GM21367 (cell line): ENCODE data around the gene RGPD6.
A peak's percentile ranks its signal among the peaks of the same experiment; 100 is the strongest.
"Not testable (repeated sequence)": the region's sequence is repeated elsewhere in the genome, so short reads cannot be mapped to it uniquely, and the experiment has no call there.

Source experiments
- ATAC-seq: cut with Tn5 transposase; IDR thresholded peaks from one replicate; pipeline ENCODE4 v1.9.1; 2021; ENCODE audit not compliant: unreplicated experiment

Gene RGPD6

DNA sequence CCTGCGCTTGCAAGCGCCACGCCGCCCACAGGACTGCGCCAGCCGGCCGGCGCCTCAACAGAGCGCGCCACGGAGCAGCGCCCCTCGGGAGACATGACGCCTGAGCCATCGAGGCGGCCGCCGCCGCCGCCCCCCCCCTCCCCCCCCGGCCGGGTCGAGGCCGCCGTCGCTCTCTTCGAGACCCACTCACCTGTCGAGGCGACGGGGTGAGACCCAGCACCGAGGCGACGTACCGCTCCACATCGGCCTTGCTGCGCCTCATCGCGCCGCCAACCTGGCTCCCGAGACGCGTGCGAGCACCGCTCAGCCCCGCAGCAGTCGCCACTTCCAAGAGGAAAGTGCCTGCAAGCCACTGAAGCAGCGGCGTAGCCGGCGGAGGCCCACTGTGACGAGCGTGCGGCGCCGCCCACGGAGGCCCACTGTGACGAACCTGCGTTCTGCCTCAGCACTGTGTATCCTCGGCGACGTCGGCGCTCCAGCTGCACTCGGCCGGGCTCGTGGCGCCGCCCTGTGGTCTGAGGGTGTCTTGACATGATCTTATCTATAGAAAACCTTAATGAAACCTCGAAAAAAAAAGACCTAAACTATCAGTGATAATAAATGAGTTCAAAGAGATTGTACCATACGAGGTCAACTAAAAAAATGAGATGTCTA lies at the start of gene RGPD6:
Gene RGPD6 (minus strand): TSS at position 460 of the 654 bp plus-strand sequence. CDS start 198 bp downstream, at position 262.
- peak; percentile 98 for ATAC-seq

GRCh38 chr2:110619326-110619939 lies 42.4 kb upstream of the RGPD6 start:
- ATAC-seq: not testable (repeated sequence)

GRCh38 chr2:110613927-110614326 lies 36.9 kb upstream of the RGPD6 start:
- not testable (repeated sequence) for ATAC-seq

DNA sequence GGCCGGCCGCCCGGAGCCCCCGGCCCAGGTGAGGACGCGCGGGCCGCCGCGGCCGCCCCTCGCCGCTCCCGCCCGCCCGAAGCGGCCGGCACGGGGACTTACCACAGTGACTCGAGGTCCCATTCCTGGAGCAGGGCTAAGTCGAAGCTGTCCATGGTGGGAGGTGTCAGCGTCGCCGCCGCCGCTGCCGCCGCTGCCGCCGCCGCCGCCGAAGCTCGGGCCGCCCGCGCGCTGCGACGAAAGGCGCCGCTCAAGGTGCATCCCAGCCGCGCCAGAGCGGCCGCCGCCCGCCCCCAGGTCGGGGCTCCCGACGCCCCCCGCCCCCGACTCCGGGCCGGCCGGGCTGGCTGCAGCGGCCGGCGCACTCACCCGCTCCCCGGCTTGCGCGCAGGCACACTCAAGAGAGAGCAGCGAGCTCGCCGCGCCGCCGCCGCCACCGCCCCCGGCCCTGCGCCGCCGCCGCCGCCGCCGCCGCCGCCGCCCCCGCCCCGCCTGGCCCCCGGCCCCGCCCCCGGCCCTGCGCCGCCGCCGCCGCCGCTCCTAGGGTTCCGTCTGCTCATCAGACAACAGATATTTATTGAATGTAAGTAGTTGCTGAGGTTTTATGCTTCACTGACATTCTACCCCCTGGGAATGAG lies 33.7 kb upstream of the RGPD6 start:
- not testable (repeated sequence) for ATAC-seq

DNA sequence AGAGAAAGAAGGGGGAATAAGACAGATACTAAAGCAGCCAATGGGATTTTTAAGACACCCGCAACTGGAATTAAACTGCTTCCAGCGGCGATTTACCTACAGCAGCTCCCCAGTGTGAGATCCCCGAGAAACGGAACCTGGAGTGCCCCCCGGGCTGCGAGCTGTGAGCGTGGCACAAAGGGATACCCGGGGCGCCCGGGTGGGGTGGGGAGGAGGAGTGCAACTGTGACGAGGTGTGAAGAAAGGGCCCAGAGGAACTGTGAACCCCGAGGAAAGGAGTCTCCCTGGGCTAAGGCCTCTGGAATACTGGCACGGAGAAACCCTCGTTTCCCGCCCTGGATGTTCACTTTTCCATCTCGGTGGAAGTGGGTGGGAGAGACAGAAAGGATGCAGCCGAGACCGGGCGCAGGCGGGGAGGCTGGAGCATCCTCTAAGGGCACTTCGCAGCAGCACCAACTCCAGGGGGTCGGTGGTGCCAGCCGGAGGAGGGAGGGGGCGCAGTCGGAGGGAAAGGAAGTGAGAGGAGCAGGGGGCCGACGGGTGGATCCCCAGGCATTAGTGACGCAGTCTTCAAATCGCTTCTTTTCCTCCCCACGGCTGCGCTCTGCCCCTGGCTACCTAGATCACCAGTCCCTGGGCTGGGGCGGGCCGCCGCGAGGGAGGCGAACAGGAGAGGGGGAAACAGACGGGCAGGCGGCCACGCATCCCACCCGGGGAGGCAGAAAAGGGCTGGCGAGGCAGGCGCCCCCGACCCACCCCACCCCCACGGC lies 33.0 kb upstream of the RGPD6 start:
- not testable (repeated sequence) for ATAC-seq

- not testable (repeated sequence) for ATAC-seq
Observed at GRCh38 chr2:110608788-110609502, 31.9 kb upstream of the RGPD6 start.

DNA sequence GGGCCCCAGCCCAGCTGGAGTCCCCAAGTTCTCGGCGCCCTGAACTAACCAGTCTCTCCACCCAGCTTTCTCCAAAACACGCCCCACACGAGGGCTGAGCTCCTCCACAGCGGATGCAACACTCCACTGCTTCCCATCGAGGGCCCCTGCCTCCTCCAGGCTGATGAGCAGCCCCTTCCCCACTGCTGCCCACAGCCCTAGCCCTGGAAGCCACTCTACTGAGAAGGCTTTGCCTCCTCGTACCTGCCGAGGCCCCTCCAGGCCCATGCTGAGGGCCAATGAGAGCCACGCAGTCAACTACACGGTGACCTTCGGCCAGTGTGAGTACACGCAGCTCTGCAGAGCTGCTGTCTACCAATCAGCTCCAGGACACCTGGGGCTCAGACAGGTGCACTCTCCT lies 28.0 kb upstream of the RGPD6 start:
- ATAC-seq: not testable (repeated sequence)

DNA sequence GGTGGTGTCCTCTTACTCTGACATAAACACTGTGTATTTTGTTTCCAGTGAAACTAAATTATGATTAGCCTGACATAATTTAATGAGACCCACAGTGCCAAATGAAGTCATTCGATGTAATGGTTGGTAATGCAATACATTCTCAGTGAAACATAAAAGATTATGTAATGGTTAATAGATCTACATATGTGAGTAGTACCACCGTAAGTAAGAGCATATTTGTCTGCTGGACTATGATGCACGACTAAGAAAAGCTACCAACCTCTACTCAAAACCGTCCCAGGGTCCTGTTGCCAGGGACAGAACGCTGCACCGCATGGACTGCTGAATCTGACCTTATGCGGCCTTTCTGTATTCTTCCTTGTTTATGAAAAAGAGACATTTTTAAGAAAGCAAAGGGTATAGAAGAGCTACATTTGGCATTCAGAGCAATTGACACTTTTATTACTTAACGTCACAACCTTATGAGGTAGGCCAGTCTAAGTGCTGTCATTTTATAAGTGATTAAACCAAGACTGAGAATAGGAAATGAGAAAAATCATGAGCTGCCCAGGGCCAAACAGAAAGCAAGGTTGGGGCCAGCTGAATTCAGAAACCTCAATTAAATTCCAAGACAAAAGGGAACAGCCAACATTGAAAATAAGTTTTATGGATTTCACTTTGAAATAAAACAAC lies 27.0 kb upstream of the RGPD6 start:
- ATAC-seq: not testable (repeated sequence)

DNA sequence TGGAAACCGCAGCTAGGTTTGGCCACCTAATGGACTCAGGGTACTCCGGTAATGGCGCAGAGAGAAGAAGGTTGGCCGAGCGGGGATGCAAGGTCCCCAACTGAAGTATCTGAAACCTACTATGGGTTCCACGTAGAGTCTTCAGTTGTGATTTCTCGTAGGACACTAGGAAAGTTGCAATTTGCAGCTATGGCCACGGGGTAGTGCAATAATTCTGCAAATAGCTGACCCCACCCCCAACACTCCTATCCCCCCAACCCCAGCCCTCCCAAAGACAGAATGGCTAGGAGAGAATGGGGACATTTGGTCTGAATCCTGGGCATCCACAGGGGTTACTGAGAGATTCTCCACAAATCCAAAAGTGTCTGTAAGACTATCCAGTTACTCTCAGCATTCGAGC lies 25.1 kb upstream of the RGPD6 start:
- not testable (repeated sequence) for ATAC-seq

DNA sequence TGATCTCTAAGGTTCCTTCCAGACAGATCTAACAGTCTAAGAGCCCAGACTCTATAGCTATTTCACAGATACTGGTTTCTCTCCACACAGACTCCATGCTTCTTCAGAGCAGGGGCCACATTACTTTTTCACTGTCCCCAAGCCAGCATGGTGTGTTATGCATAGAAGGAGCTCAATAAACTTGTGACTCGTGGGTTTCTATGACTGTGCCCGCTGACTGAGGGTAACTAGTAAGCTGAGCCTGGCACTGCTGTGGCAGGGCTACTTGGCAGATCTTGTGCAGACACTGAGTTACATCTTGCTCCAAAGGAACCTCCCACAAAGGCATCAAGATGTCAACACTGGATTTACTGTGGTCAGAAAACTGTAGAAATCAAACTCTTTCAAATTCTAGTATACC lies 15.0 kb upstream of the RGPD6 start:
- not testable (repeated sequence) for ATAC-seq

DNA sequence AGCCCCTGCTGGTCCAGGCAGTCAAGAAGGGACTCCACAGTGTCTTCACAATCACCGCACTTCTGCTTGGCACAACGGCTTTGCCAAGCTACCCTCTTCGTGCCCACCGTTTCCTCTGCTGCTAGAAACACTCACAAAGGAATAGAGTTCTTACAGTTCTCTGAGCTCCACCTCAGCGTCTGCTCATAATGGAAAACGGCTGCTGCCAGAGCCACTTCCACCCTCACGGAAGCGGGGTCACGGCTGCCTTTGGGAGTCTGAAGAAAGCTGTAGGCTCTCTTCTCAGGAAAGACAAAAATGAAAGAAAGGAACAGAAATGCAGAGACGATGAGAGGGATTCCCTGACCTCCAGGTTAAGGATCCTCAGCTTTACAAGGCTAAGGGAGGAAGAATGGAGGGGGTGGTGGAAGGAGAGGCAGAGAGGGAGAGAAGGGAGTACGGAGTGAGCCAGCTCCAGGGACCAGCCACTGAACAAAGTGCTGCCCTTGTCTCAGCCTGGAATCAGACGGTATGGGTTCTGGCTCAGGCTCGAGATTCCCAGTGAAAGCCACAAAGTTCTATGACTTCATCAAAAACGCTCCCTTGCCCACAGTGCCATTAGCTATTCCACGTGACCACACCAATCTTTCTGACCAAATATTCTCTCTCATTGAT lies 12.8 kb upstream of the RGPD6 start:
- not testable (repeated sequence) for ATAC-seq

DNA sequence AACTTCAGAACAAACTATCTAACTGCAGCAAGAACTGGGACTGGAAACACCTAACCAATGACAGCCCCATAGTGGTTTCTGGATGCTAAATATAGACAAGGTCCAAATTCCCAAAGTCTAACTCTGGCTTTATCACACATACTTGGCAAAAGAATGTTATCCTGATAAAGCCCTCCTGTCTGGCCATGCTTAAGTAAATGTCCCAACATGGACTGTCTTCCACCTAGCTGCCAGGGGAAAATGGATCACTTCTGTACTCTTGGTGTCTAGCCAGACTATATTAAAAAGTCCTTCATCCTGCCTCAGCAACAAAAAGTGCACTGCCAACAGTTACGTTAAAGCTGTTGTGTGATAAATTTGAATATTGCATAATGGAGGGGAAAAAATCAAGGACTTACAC lies 11.5 kb upstream of the RGPD6 start:
- not testable (repeated sequence) for ATAC-seq

DNA sequence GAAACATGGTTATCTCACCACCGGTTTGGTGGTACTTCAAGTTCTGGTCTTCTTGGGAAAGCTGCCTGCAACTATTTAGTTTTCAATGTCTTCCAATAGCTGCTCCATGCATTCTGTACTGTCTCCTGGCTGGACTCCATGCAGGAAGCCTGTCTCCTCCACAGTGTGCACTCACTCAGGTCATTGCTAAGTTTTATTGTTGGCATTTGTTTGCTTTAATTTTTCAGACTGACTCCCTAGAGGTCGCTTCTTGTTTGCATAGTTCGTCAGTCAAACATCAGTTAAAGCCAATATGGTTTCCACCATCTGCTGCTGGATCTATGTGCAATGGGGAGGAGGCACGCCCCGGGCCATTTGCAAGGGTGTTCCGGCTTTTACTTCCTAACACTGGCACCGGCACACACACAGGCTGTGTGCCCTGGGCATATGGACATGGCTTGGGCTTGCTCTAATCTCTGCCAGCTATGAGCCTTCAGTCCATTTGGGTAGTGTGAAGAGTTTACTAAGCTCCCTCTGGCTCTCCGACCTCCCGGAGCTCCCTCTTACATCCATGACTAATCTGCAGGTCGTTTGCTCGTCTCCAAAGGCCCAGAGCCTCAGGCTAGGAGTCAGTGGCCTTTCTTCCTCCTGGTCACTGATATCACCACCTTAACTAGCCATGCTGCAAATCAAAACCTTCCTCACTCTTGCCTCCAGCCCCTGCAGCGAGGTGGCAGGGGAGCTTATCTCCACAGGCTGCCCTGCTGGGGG lies 2.4 kb upstream of the RGPD6 start:
- ATAC-seq: not testable (repeated sequence)

DNA sequence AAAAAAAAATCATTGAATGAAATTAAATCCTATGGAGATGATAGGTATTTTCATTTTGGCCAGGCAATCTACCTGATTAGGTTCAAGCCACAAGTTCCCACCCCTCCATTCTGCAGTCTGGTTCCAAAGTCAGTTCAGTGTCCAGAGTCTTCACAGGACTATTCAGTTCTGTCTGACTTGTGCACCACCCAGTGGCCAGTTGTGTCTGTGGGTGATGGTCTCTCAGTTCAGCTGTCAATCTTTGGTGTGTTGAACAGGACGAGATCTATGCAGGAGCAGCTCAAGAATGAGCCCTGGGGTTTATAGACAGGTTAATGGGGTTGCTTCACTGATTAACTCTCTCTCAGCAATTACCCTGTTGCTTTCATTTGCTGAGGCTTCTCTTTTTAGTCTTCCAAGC lies 1.4 kb upstream of the RGPD6 start:
- ATAC-seq: not testable (repeated sequence)

GRCh38 chr2:110499755-110500377 lies 77.2 kb downstream of the RGPD6 start:
- ATAC-seq: peak; percentile 91

DNA sequence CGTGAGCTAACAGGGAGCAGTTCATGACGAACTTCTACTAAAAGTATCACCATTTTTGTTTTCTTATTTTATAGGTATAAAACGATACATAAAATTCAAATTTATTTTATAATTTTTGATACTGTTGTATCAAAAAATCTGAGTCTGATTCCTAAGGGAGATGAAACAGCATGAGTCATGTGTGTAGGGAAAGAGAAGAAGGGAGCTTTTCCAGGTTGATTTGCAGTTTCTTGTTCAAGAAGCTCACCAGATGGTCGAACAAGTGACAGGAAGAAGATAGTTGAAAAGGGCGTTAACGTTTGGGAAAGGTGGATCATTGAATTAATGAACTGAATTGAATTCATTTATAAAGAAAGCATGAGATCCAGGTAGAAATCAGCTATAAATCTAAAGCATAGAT lies 81.0 kb downstream of the RGPD6 start:
- ATAC-seq: not testable (repeated sequence)

DNA sequence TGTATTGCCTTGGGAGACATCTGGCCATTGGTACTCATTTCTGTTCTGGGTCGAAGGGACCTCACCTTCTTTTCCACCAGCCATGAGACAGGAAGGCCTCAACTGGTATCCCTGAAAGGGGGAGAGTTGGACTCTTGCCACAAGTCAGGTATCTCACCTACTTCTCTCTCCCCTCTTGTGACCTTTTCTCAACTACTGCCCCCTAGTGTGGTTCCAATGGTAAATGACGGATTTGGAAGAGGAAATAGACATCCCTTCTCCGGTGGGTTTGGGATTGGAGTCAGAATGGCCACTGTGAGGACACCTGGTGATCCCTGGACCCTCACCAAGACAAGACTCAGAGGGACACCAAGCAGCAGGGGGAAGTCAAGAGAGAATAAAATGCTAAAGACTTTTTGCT lies 82.5 kb downstream of the RGPD6 start:
- not testable (repeated sequence) for ATAC-seq

GRCh38 chr2:110488991-110489390 lies 88.0 kb downstream of the RGPD6 start:
- ATAC-seq: not testable (repeated sequence)
